GM18867 (cell line): Measurements from ENCODE around the gene GHRHR.

Experiments used
- ATAC-seq: cut with Tn5 transposase; IDR thresholded peaks from one replicate; pipeline ENCODE4 v1.9.1; 2021; ENCODE audit warnings: mild to moderate bottlenecking, moderate library complexity; ENCODE audit not compliant: unreplicated experiment

GHRHR gene

GRCh38 chr7:30983914-30984247 lies 20.1 kb downstream of the GHRHR start:
- no peak for ATAC-seq

GRCh38 chr7:30984359-30985107 lies 20.8 kb downstream of the GHRHR start:
- no peak for ATAC-seq

GRCh38 chr7:30985756-30986155 lies 22.0 kb downstream of the GHRHR start:
- ATAC-seq: no peak

- no peak for ATAC-seq
Measured at GRCh38 chr7:30986331-30986730, 22.6 kb downstream of the GHRHR start.

- ATAC-seq: no peak
Measured at GRCh38 chr7:30986738-30987137, 23.0 kb downstream of the GHRHR start.

- ATAC-seq: no peak
Measured at GRCh38 chr7:30987178-30987577, 23.4 kb downstream of the GHRHR start.

- no peak for ATAC-seq
Measured at GRCh38 chr7:30987936-30988335, 24.2 kb downstream of the GHRHR start.

GRCh38 chr7:30988351-30989005 lies 24.7 kb downstream of the GHRHR start:
- no peak for ATAC-seq

- no peak for ATAC-seq
Measured at GRCh38 chr7:30989008-30989823, 25.5 kb downstream of the GHRHR start.

- ATAC-seq: no peak
Measured at GRCh38 chr7:30989824-30990672, 26.3 kb downstream of the GHRHR start.

- no peak for ATAC-seq
Measured at GRCh38 chr7:30990673-30991170, 27.0 kb downstream of the GHRHR start.

GRCh38 chr7:30992414-30992813 lies 28.7 kb downstream of the GHRHR start:
- ATAC-seq: no peak

- no peak for ATAC-seq
Measured at GRCh38 chr7:30994206-30995100, 30.7 kb downstream of the GHRHR start.

- ATAC-seq: no peak
Measured at GRCh38 chr7:30995536-30995935, 31.8 kb downstream of the GHRHR start.

GRCh38 chr7:30996256-30996655 lies 32.5 kb downstream of the GHRHR start:
- no peak for ATAC-seq

GRCh38 chr7:30996883-30997282 lies 33.1 kb downstream of the GHRHR start:
- no peak for ATAC-seq

GRCh38 chr7:30997316-30997715 lies 33.6 kb downstream of the GHRHR start:
- no peak for ATAC-seq

- ATAC-seq: no peak
Measured at GRCh38 chr7:30998180-30998579, 34.4 kb downstream of the GHRHR start.

GRCh38 chr7:31000161-31000693 lies 36.5 kb downstream of the GHRHR start:
- ATAC-seq: no peak
